H9 (cell line): Measurements from ENCODE around the gene JSRP1. TPM values are rescaled to one million over a fixed set of nuclear protein-coding genes. Genes with fewer than 3 reads are reported as not detected.

Experiments
- DNase-seq: peaks from one replicate; pipeline ENCODE4 v3.0.0-alpha.2; 2017
- H2AFZ ChIP-seq: one replicate; pipeline ENCODE4 v1.6.1; 2013; ENCODE audit warnings: mild to moderate bottlenecking, low read length, control low read depth, moderate library complexity
- H2AK5ac ChIP-seq: 2 replicates; pipeline ENCODE4 v1.6.1; 2013; ENCODE audit warnings: low read length, control low read depth, mixed read lengths; ENCODE audit not compliant: insufficient read length
- H2BK120ac ChIP-seq: one replicate; pipeline ENCODE4 v1.6.1; 2013; ENCODE audit warnings: low read depth, mild to moderate bottlenecking, low read length, control low read depth, inconsistent platforms; ENCODE audit not compliant: poor library complexity, severe bottlenecking
- H2BK12ac ChIP-seq: 2 replicates; pipeline ENCODE4 v1.6.1; 2013; ENCODE audit warnings: low read length, control low read depth, mixed read lengths, low read depth; ENCODE audit not compliant: insufficient read length
- H2BK15ac ChIP-seq: 2 replicates; pipeline ENCODE4 v1.6.1; 2013; ENCODE audit warnings: low read depth, low read length, control low read depth
- H2BK20ac ChIP-seq: one replicate; pipeline ENCODE4 v1.6.1; 2013; ENCODE audit warnings: low read depth, mild to moderate bottlenecking, low read length, control low read depth, inconsistent platforms; ENCODE audit not compliant: poor library complexity, severe bottlenecking
- H2BK5ac ChIP-seq: 2 replicates; pipeline ENCODE4 v1.6.1; 2013; ENCODE audit warnings: low read length, control low read depth, mixed read lengths; ENCODE audit not compliant: insufficient read length
- H3K14ac ChIP-seq: 2 replicates; pipeline ENCODE4 v1.6.1; 2013; ENCODE audit warnings: low read length, control low read depth; ENCODE audit not compliant: insufficient read depth
- H3K18ac ChIP-seq: 2 replicates; pipeline ENCODE4 v1.6.1; 2013; ENCODE audit warnings: low read depth, mild to moderate bottlenecking, mixed read lengths, low read length, control low read depth; ENCODE audit not compliant: insufficient read length
- H3K23ac ChIP-seq: 2 replicates; pipeline ENCODE4 v1.6.1; 2013; ENCODE audit warnings: low read length, control low read depth, mixed read lengths, low read depth; ENCODE audit not compliant: insufficient read length
- H3K23me2 ChIP-seq: 2 replicates; pipeline ENCODE4 v1.6.1; 2013; ENCODE audit warnings: low read depth, mild to moderate bottlenecking, mixed read lengths, low read length, control low read depth; ENCODE audit not compliant: insufficient read length, poor library complexity, severe bottlenecking
- H3K27ac ChIP-seq: 2 replicates; pipeline ENCODE4 v1.5.1; 2013; ENCODE audit warnings: low read length, control low read depth, mixed read lengths, low read depth; ENCODE audit not compliant: insufficient read length
- H3K27me3 ChIP-seq: 2 replicates; pipeline ENCODE4 v1.6.1; 2013; ENCODE audit warnings: low read length, control low read depth, inconsistent platforms; ENCODE audit not compliant: insufficient read depth
- H3K4ac ChIP-seq: 2 replicates; pipeline ENCODE4 v1.6.1; 2013; ENCODE audit warnings: low read depth, mild to moderate bottlenecking, control low read depth, inconsistent platforms, low read length, moderate library complexity
- H3K4me1 ChIP-seq: 2 replicates; pipeline ENCODE4 v1.6.1; 2013; ENCODE audit warnings: low read length, control low read depth, inconsistent platforms; ENCODE audit not compliant: insufficient read depth
- H3K4me2 ChIP-seq: 2 replicates; pipeline ENCODE4 v1.6.1; 2013; ENCODE audit warnings: low read length, control low read depth, mixed read lengths; ENCODE audit not compliant: insufficient read length, insufficient read depth
- H3K56ac ChIP-seq: 2 replicates; pipeline ENCODE4 v1.6.1; 2013; ENCODE audit warnings: low read depth, mild to moderate bottlenecking, mixed read lengths, low read length, control low read depth; ENCODE audit not compliant: insufficient read length
- H3K79me1 ChIP-seq: 2 replicates; pipeline ENCODE4 v1.6.1; 2013; ENCODE audit warnings: low read depth, mild to moderate bottlenecking, moderate library complexity, low read length, control low read depth, inconsistent platforms; ENCODE audit not compliant: insufficient read depth, poor library complexity, severe bottlenecking
- H3K79me2 ChIP-seq: 2 replicates; pipeline ENCODE4 v1.6.1; 2013; ENCODE audit warnings: low read length, control low read depth, inconsistent platforms; ENCODE audit not compliant: insufficient read depth
- H3K9ac ChIP-seq: 2 replicates; pipeline ENCODE4 v1.6.1; 2013; ENCODE audit warnings: low read length, control low read depth, mixed read lengths; ENCODE audit not compliant: insufficient read length; ENCODE audit errors: extremely low read depth
- H3K9me3 ChIP-seq: one replicate; pipeline ENCODE4 v1.6.1; 2013; ENCODE audit warnings: low read depth, low read length, inconsistent platforms; ENCODE audit not compliant: control insufficient read depth
- H3T11ph ChIP-seq: one replicate; pipeline ENCODE4 v1.6.1; 2013; ENCODE audit warnings: mild to moderate bottlenecking, low read length, control low read depth, inconsistent platforms
- H4K20me1 ChIP-seq: one replicate; pipeline ENCODE4 v1.6.1; 2013; ENCODE audit not compliant: control insufficient read depth, insufficient read length, insufficient read depth
- H4K5ac ChIP-seq: 2 replicates; pipeline ENCODE4 v1.6.1; 2013; ENCODE audit warnings: low read depth, mild to moderate bottlenecking, mixed read lengths, low read length, control low read depth; ENCODE audit not compliant: insufficient read length
- H4K8ac ChIP-seq: replicated peaks from 2 replicates; pipeline ENCODE4 v1.6.1; 2013; ENCODE audit warnings: low read length, control low read depth, mixed read lengths, low read depth; ENCODE audit not compliant: insufficient read length
- H4K91ac ChIP-seq: 2 replicates; pipeline ENCODE4 v1.6.1; 2013; ENCODE audit warnings: low read depth, mild to moderate bottlenecking, moderate library complexity, mixed read lengths, low read length, control low read depth; ENCODE audit not compliant: insufficient read length
- H3K27ac Mint-ChIP-seq, 3 experiments: 2 replicates in 2 of 3; 3 replicates in 1 of 3; pipeline ENCODE4 v1.8.0; 2020 to 2021; ENCODE audit warnings: mixed read lengths in 3 of 3, mild to moderate bottlenecking in 1 of 3, moderate library complexity in 1 of 3
- H3K27me3 Mint-ChIP-seq: 2 replicates; pipeline ENCODE4 v1.8.0; 2021; ENCODE audit warnings: low read depth, mild to moderate bottlenecking, moderate library complexity, mixed read lengths
- H3K36me3 Mint-ChIP-seq, 3 experiments: 2 replicates in 2 of 3; 3 replicates in 1 of 3; pipeline ENCODE4 v1.8.0; 2020 to 2021; ENCODE audit warnings: low read depth in 3 of 3, mixed read lengths in 3 of 3; ENCODE audit not compliant: insufficient read depth in 1 of 3
- H3K4me1 Mint-ChIP-seq, 2 experiments: 2 replicates each; pipeline ENCODE4 v1.8.0; 2020; ENCODE audit warnings: mixed read lengths in 2 of 2
- H3K4me3 Mint-ChIP-seq, 2 experiments: 2 replicates in 1 of 2; 3 replicates in 1 of 2; pipeline ENCODE4 v1.8.0; 2020 to 2021; ENCODE audit warnings: mild to moderate bottlenecking in 2 of 2, mixed read lengths in 2 of 2, moderate library complexity in 1 of 2
- H3K9me3 Mint-ChIP-seq, 2 experiments: 2 replicates in 1 of 2; 3 replicates in 1 of 2; pipeline ENCODE4 v1.8.0; 2020; ENCODE audit warnings: mild to moderate bottlenecking in 2 of 2, mixed read lengths in 2 of 2, moderate library complexity in 1 of 2
- WGBS: extraction: QIAGEN DNeasy Blood & Tissue Kit; methylation state at CpG from one replicate; pipeline ENCODE4 v1.1.7; 2013; ENCODE audit warnings: missing lambda C conversion rate, low lambda C conversion rate, mixed read lengths; ENCODE audit not compliant: insufficient read length; ENCODE audit errors: extremely low coverage; 5-methylcytosine and 5-hydroxymethylcytosine counted together
- total RNA-seq: library from RNA; stranded (reverse); gene quantifications from 2 replicates; pipeline ENCODE4 v1.2.1, GENCODE V29; 2021
- TF ChIP-seq, protein P1 (sequence below): fragments of 200-600 bp; sonication (generic); conservative IDR thresholded peaks from 3 replicates; pipeline ENCODE4 v1.8.0; 2021; ENCODE audit warnings: antibody characterized with exemption, mild to moderate bottlenecking

The JSRP1 gene
- total RNA-seq, 1 experiment from 2014 or later, result 0.90 TPM

DNA sequence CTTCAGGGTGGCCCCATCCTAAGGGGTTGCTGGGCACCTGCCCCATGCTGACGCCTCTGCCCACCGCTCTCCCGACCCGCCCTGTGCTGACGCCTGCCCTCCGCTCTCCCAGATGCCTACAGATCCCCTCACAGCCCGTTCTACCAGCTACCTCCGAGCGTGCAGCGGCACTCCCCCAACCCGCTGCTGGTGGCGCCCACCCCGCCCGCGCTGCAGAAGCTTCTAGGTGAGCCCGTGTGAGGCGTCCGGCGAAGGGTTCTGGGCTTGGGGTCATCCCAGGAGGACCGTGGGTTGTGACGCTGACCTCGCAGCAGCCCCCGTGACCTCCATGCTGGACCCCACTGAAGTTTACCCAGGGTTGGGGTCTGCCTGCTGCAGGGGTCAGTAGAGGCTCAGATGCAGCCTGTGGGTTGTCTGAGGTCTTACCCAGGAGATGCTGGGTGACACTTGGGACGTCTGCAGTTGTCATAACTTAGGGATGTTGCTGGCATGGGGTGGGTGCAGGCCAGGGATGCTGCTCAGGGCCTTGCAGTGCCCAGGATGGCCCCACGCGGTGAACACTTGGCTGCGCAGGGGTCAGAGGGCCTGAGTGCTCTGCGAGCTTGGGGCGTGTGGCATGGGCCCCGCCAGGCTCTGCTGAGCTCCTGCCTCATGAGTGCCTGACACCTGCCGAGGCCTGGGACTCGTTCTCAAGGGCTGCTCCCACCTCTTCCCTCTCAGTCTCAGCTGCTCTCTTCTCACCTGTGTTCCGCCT is 45.1 kb downstream of the JSRP1 start:
- Mint-ChIP-seq H3K36me3 (peaks cover 22 to 50% (median 49%) of the 10 kb centered on the region in 3 experiments), H3K27me3 (no peaks in the 10 kb centered on the region), H3K27ac (peak overlapping the region; percentile 73 to 93 (median 81); a peak in 3 of 7 replicates), H3K4me1 (no peaks in the 10 kb centered on the region), H3K4me3 (no peak overlapping the region), H3K9me3 (no peaks in the 10 kb centered on the region)
- TF ChIP-seq, protein P1, sequence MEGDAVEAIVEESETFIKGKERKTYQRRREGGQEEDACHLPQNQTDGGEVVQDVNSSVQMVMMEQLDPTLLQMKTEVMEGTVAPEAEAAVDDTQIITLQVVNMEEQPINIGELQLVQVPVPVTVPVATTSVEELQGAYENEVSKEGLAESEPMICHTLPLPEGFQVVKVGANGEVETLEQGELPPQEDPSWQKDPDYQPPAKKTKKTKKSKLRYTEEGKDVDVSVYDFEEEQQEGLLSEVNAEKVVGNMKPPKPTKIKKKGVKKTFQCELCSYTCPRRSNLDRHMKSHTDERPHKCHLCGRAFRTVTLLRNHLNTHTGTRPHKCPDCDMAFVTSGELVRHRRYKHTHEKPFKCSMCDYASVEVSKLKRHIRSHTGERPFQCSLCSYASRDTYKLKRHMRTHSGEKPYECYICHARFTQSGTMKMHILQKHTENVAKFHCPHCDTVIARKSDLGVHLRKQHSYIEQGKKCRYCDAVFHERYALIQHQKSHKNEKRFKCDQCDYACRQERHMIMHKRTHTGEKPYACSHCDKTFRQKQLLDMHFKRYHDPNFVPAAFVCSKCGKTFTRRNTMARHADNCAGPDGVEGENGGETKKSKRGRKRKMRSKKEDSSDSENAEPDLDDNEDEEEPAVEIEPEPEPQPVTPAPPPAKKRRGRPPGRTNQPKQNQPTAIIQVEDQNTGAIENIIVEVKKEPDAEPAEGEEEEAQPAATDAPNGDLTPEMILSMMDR, result no peak
- Histone ChIP-seq H2BK15ac (no peak overlapping the region), H3K4ac (no peak overlapping the region), H2BK20ac (no peak overlapping the region), H2BK120ac (no peak overlapping the region), H3K23me2 (no peaks in the 10 kb centered on the region), H4K5ac (no peak overlapping the region), H3K23ac (no peak overlapping the region), H3K27me3 (no peaks in the 10 kb centered on the region), H3K79me2 (no peaks in the 10 kb centered on the region), H3K4me1 (no peaks in the 10 kb centered on the region), H3K56ac (no peak overlapping the region), H3T11ph (no peak overlapping the region), H2AFZ (no peak overlapping the region), H3K27ac (no peak overlapping the region), H4K8ac (no peak overlapping the region), H3K9me3 (no peaks in the 10 kb centered on the region), H2BK5ac (no peak overlapping the region), H3K18ac (no peak overlapping the region), H4K20me1 (no peaks in the 10 kb centered on the region), H4K91ac (no peak overlapping the region), H2AK5ac (no peak overlapping the region), H3K14ac (no peak overlapping the region), H3K9ac (no peak overlapping the region), H3K4me2 (no peak overlapping the region), H3K79me1 (no peaks in the 10 kb centered on the region), H2BK12ac (no peak overlapping the region)
- DNase-seq, result no peak
- no CpG with 5 or more reads among the region's 33 CpGs for WGBS
